B cell (primary cell): Measurements from ENCODE around the gene ANK2. TPM values are rescaled to one million over a fixed set of nuclear protein-coding genes. Genes with fewer than 3 reads are reported as not detected.

ENCODE experiments used
- ATAC-seq: fragments of 200-7000 bp; cut with Tn5 transposase; one replicate; pipeline ENCODE4 v1.10.0; 2021; ENCODE audit warnings: low read depth, mild to moderate bottlenecking, moderate number of reproducible peaks, moderate library complexity
- CTCF ChIA-PET: fragments of 350-600 bp; sonication (Branson Sonifier 250); formaldehyde crosslinking; loops from one replicate; lab custom pipeline; 2021; ENCODE audit warnings: antibody characterized with exemption, inconsistent platforms; lab: Charles Lee
- POLR2A ChIA-PET: fragments of 350-600 bp; sonication (Branson Sonifier 250); formaldehyde crosslinking; loops from one replicate; lab custom pipeline; 2021; ENCODE audit warnings: antibody characterized with exemption; lab: Charles Lee
- DNase-seq: peaks from one replicate; pipeline ENCODE4 v3.0.0; 2013
- H2AFZ ChIP-seq: 2 replicates; pipeline ENCODE4 v1.6.1; 2012; ENCODE audit warnings: mild to moderate bottlenecking, low read depth, low read length; ENCODE audit not compliant: insufficient read depth, poor library complexity, severe bottlenecking
- H3K27ac ChIP-seq, 2 donors: 1 replicate in 1 of 2; 2 replicates in 1 of 2; pipeline ENCODE4 v1.5.1; 2012 to 2013; ENCODE audit warnings: low read length in 2 of 2, mild to moderate bottlenecking in 2 of 2, moderate library complexity in 1 of 2
- H3K27me3 ChIP-seq, 4 experiments: fragments of 200-600 bp in 1 of 4; sonication (generic) in 1 of 4; replicated peaks in 1 of 4; 1 replicate in 2 of 4; 2 replicates in 2 of 4; pipeline versions ENCODE4 v1.6.1 to v1.7.0; 2013 to 2016; ENCODE audit warnings: low read length in 3 of 4, mild to moderate bottlenecking in 2 of 4, mixed read lengths in 1 of 4, moderate library complexity in 1 of 4; ENCODE audit not compliant: insufficient read depth in 4 of 4, control insufficient read depth in 3 of 4; ENCODE audit errors: control extremely low read depth in 1 of 4
- H3K36me3 ChIP-seq, 2 experiments: replicated peaks in 1 of 2; 1 replicate in 1 of 2; 2 replicates in 1 of 2; pipeline versions ENCODE4 v1.6.1 to v1.7.1; 2013; ENCODE audit warnings: low read length in 1 of 2; ENCODE audit not compliant: insufficient read depth in 2 of 2, control insufficient read depth in 1 of 2; ENCODE audit errors: control extremely low read depth in 1 of 2, extremely low read depth in 1 of 2
- H3K4me1 ChIP-seq, 2 donors: fragments of 200-600 bp in 1 of 2; sonication (generic) in 1 of 2; 1 replicate in 1 of 2; 2 replicates in 1 of 2; pipeline versions ENCODE4 v1.5.1 to v1.6.1; 2013 to 2017; ENCODE audit warnings: low read length in 2 of 2; ENCODE audit not compliant: control insufficient read depth in 2 of 2, insufficient read depth in 2 of 2
- H3K4me2 ChIP-seq: replicated peaks from 2 replicates; pipeline ENCODE3; 2012; ENCODE audit warnings: mild to moderate bottlenecking, low read depth, low read length; ENCODE audit not compliant: poor library complexity, severe bottlenecking
- H3K4me3 ChIP-seq, 5 experiments: fragments of 200-600 bp in 1 of 5; sonication (generic) in 1 of 5; 1 replicate in 3 of 5; 2 replicates in 2 of 5; pipeline versions ENCODE4 v1.5.1 to v1.7.0; 2011 to 2016; ENCODE audit warnings: low read length in 4 of 5, mild to moderate bottlenecking in 4 of 5, low read depth in 2 of 5, control low read depth in 1 of 5, moderate library complexity in 1 of 5; ENCODE audit not compliant: insufficient read depth in 1 of 5; ENCODE audit errors: control extremely low read depth in 1 of 5, extremely low read depth in 1 of 5
- H3K79me2 ChIP-seq: fragments of 200-600 bp; sonication (generic); one replicate; pipeline ENCODE4 v1.6.0; 2016; ENCODE audit warnings: low read length; ENCODE audit not compliant: control insufficient read depth, insufficient read depth
- H3K9ac ChIP-seq: fragments of 200-600 bp; sonication (generic); 2 replicates; pipeline ENCODE4 v1.6.1; 2017; ENCODE audit warnings: mild to moderate bottlenecking, low read length, moderate library complexity
- H3K9me3 ChIP-seq, 3 donors: one replicate each; pipeline versions ENCODE4 v1.6.1 to v1.7.1; 2013; ENCODE audit warnings: low read length in 2 of 3; ENCODE audit not compliant: control insufficient read depth in 2 of 3, insufficient read depth in 1 of 3; ENCODE audit errors: control extremely low read depth in 1 of 3
- H4K20me1 ChIP-seq: 2 replicates; pipeline ENCODE4 v1.6.0; 2012; ENCODE audit warnings: mild to moderate bottlenecking, low read length; ENCODE audit not compliant: insufficient read depth, control insufficient read depth, poor library complexity, severe bottlenecking
- H3K27ac Mint-ChIP-seq: one replicate; pipeline ENCODE4 v1.8.0; 2021; ENCODE audit warnings: mixed read lengths
- H3K27me3 Mint-ChIP-seq: one replicate; pipeline ENCODE4 v1.8.0; 2021; ENCODE audit warnings: mixed read lengths
- H3K4me1 Mint-ChIP-seq: one replicate; pipeline ENCODE4 v1.8.0; 2021; ENCODE audit warnings: mixed read lengths
- H3K4me3 Mint-ChIP-seq: one replicate; pipeline ENCODE4 v1.8.0; 2021; ENCODE audit warnings: mixed read lengths
- H3K9me3 Mint-ChIP-seq: one replicate; pipeline ENCODE4 v1.8.0; 2022; ENCODE audit warnings: mixed read lengths; ENCODE audit not compliant: insufficient read depth
- CTCF ChIP-seq: fragments of 200-600 bp; IDR thresholded peaks from one replicate; pipeline ENCODE4 v1.8.0; 2022; ENCODE audit warnings: antibody characterized with exemption, mild to moderate bottlenecking
- EZH2 ChIP-seq: IDR thresholded peaks from 2 replicates; pipeline ENCODE4 v1.6.1; 2012; ENCODE audit warnings: borderline replicate concordance, low read depth, mild to moderate bottlenecking, moderate library complexity, low read length; ENCODE audit not compliant: insufficient read depth, poor library complexity, severe bottlenecking
- WGBS: methylation state at CpG from one replicate; pipeline ENCODE4 v1.1.5; 2013; ENCODE audit warnings: missing lambda C conversion rate; ENCODE audit not compliant: insufficient coverage; 5-methylcytosine and 5-hydroxymethylcytosine counted together
- intact Hi-C: fragments of 100-400 bp; cut with micrococcal nuclease; formaldehyde crosslinking; loops from one replicate; pipeline ENCODE4 v1.10.0; 2022
- polyA plus RNA-seq: library from polyadenylated mRNA; depleted of rRNA; stranded (reverse); fragments of >200 nt; gene quantifications from 2 replicates; pipeline ENCODE4 v1.2.3, GENCODE V29; 2012
- total RNA-seq, 2 donors: library from RNA; stranded (reverse); fragments of 120-200 nt in 1 of 2; gene quantifications; 1 replicate in 1 of 2; 2 replicates in 1 of 2; pipeline versions ENCODE4 v1.2.3 to v1.2.4, GENCODE V29; 2013 to 2022

Gene ANK2
- total and polyA plus RNA-seq, 2 donors (not counting 1 experiment from before 2014, with no cell fraction given), result 0.16 to 3.6 TPM

- H4K20me1 ChIP-seq, result no peaks in the 10 kb centered on the region
- H3K79me2 ChIP-seq, result no peaks in the 10 kb centered on the region
- Mint-ChIP-seq H3K27me3 (peaks cover 3% of the 10 kb centered on the region), H3K27ac (no peak overlapping the region), H3K9me3 (no peaks in the 10 kb centered on the region), H3K4me1 (no peaks in the 10 kb centered on the region), H3K4me3 (no peak overlapping the region)
- CTCF ChIA-PET, result no interaction called here
- no peaks in the 10 kb centered on the region for H3K36me3 ChIP-seq
- H3K27me3 ChIP-seq, result no peaks in the 10 kb centered on the region
- DNase-seq (no peak), ATAC-seq (no peak)
- TF ChIP-seq CTCF (no peak), EZH2 (no peak)
- intact Hi-C loops, result no loop called here
- no CpG with 5 or more reads among the region's 3 CpGs for WGBS
- no peak overlapping the region for H2AFZ ChIP-seq
- no peak overlapping the region for H3K4me2 ChIP-seq
- no peak overlapping the region for H3K4me3 ChIP-seq
- no peaks in the 10 kb centered on the region for H3K4me1 ChIP-seq
- no peaks in the 10 kb centered on the region for H3K9me3 ChIP-seq
- POLR2A ChIA-PET, result no interaction called here
- H3K9ac ChIP-seq, result no peak overlapping the region
- no peak overlapping the region for H3K27ac ChIP-seq
These were observed 279.1 kb downstream of the ANK2 start for GRCh38 chr4:113328514-113328913.

GRCh38 chr4:113330200-113330599, 280.7 kb downstream of the ANK2 start:
- TF ChIP-seq EZH2 (no peak), CTCF (no peak)
- ATAC-seq (no peak), DNase-seq (no peak)
- Mint-ChIP-seq H3K4me1 (no peaks in the 10 kb centered on the region), H3K27ac (no peak overlapping the region), H3K9me3 (no peaks in the 10 kb centered on the region), H3K27me3 (peaks cover 3% of the 10 kb centered on the region), H3K4me3 (no peak overlapping the region)
- H3K27me3 ChIP-seq, result no peaks in the 10 kb centered on the region
- no peak overlapping the region for H3K4me2 ChIP-seq
- H3K4me1 ChIP-seq, result no peaks in the 10 kb centered on the region
- H3K9ac ChIP-seq, result no peak overlapping the region
- no peak overlapping the region for H2AFZ ChIP-seq
- WGBS, result 91% methylated on average over 8 of the region's 12 CpGs
- no peak overlapping the region for H3K4me3 ChIP-seq
- no peaks in the 10 kb centered on the region for H3K79me2 ChIP-seq
- intact Hi-C loops, result no loop called here
- no peak overlapping the region for H3K27ac ChIP-seq
- CTCF ChIA-PET, result no interaction called here
- no peaks in the 10 kb centered on the region for H3K9me3 ChIP-seq
- no peaks in the 10 kb centered on the region for H4K20me1 ChIP-seq
- no peaks in the 10 kb centered on the region for H3K36me3 ChIP-seq
- POLR2A ChIA-PET, result no interaction called here
